Neural crest cell (in vitro differentiated cells): Measurements from ENCODE around the gene RDH8. TPM values are rescaled to one million over a fixed set of nuclear protein-coding genes. Genes with fewer than 3 reads are reported as not detected.

ENCODE experiments used
- DNase-seq: peaks from one replicate; pipeline ENCODE4 v3.0.0; 2021; ENCODE audit warnings: low read depth, mixed read lengths, low spot score
- H3K27ac Mint-ChIP-seq: one replicate; pipeline ENCODE4 v1.8.0; 2021; ENCODE audit warnings: mild to moderate bottlenecking, mixed read lengths; ENCODE audit not compliant: unreplicated experiment
- H3K27me3 Mint-ChIP-seq: 2 replicates; pipeline ENCODE4 v1.8.0; 2021; ENCODE audit warnings: low read depth, mild to moderate bottlenecking, mixed read lengths
- H3K36me3 Mint-ChIP-seq: 2 replicates; pipeline ENCODE4 v1.8.0; 2021; ENCODE audit warnings: low read depth, mild to moderate bottlenecking, mixed read lengths
- H3K4me1 Mint-ChIP-seq: 2 replicates; pipeline ENCODE4 v1.8.0; 2021; ENCODE audit warnings: mixed read lengths
- H3K4me3 Mint-ChIP-seq: one replicate; pipeline ENCODE4 v1.8.0; 2021; ENCODE audit warnings: mild to moderate bottlenecking, mixed read lengths
- H3K9me3 Mint-ChIP-seq: 2 replicates; pipeline ENCODE4 v1.8.0; 2021; ENCODE audit warnings: mixed read lengths
- CTCF ChIP-seq: fragments of 200-600 bp; sonication (generic); conservative IDR thresholded peaks from 2 replicates; pipeline ENCODE4 v1.5.0; 2021; ENCODE audit warnings: antibody characterized with exemption, mild to moderate bottlenecking
- total RNA-seq: library from RNA; stranded (reverse); gene quantifications from 2 replicates; pipeline ENCODE4 v1.2.1, GENCODE V29; 2021

The RDH8 gene
- total RNA-seq, 1 donor from 2014 or later = not detected

- Mint-ChIP-seq H3K4me3 (no peak overlapping the region), H3K27me3 (peaks cover 17% of the 10 kb centered on the region), H3K27ac (no peak overlapping the region), H3K36me3 (no peaks in the 10 kb centered on the region), H3K4me1 (no peaks in the 10 kb centered on the region), H3K9me3 (no peaks in the 10 kb centered on the region)
- no peak for DNase-seq
- TF ChIP-seq CTCF = no peak
Measured at GRCh38 chr19:10026744-10027143, 13.5 kb downstream of the RDH8 start.

DNA sequence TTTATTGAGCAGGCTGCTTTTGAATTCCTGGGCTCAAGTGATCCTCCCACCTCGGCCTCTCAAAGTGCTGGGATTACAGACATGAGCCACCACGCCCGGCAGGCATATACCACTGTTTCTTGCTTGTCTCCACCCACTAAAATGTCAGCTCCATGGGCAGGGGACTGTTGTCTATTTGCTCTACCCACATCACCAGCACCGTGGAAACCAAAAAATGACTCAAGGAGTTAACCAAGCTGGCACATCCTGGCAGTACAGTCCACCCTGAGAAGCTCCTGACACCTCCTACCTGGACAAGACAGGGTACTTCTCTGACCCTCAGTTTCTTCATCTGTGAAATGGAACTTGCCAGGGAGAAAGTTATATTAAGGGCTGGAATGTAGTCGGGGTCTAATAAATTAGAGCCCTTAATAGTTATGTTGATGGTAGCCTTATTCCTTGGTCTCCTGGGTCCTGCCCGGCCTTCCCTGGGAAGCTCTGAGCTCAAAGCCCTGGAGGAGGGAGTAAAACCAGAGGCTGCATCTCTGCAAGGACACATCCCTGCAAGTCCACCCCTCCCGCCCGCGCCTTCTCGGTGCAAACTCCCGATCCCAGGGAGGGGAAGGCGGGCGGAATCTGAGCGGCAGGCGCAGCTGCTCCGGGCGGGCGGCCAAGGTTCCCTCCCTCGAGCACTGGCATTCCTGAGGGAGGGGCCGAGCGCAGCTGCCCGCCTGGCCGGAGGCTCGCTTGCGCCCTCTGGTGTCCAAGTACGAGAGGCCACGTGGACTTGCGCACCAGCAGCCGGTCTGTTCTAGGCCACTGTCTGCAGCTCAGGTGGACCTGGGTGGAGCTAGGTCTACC lies 14.1 kb downstream of the RDH8 start:
- Mint-ChIP-seq H3K36me3 (no peaks in the 10 kb centered on the region), H3K9me3 (no peaks in the 10 kb centered on the region), H3K27me3 (peaks cover 22% of the 10 kb centered on the region), H3K27ac (no peak overlapping the region), H3K4me3 (no peak overlapping the region), H3K4me1 (no peaks in the 10 kb centered on the region)
- peak; percentile 92 for TF ChIP-seq CTCF
- DNase-seq = peak; percentile 98

- H3K4me1 Mint-ChIP-seq = no peaks in the 10 kb centered on the region
- DNase-seq = no peak
- TF ChIP-seq CTCF = no peak
- H3K4me3 Mint-ChIP-seq = no peak overlapping the region
- H3K36me3 Mint-ChIP-seq = no peaks in the 10 kb centered on the region
- H3K27me3 Mint-ChIP-seq = peaks cover 57% of the 10 kb centered on the region
- H3K27ac Mint-ChIP-seq = peak overlapping the region; percentile 9
- H3K9me3 Mint-ChIP-seq = no peaks in the 10 kb centered on the region
Measured at GRCh38 chr19:10033614-10034013, 20.3 kb downstream of the RDH8 start.

DNA sequence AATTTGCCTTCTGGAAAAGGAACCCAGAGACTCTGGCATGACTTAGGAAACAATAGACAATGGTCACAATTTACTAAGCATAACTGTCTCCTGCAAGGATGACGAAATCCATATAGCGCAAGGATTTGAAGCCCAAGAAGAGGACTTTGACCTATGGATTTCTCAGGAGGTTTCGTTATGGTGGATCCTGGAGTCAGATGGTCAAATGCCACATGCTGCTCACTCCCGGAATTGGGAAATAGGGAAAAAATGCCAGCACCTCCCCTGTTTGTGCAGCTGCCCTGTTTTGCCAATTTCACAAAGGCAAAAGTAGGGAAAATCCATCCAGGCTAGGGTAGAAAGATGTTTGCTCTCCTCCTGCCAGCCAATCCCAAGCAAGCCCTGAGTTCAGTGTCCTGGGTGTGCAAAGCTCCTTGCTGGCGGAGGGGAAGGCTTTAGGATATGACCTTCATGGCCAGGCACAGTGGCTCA lies 23.4 kb downstream of the RDH8 start:
- Mint-ChIP-seq H3K27ac (no peak overlapping the region), H3K36me3 (no peaks in the 10 kb centered on the region), H3K27me3 (peaks cover 75% of the 10 kb centered on the region), H3K4me1 (no peaks in the 10 kb centered on the region), H3K9me3 (no peaks in the 10 kb centered on the region), H3K4me3 (no peak overlapping the region)
- DNase-seq = no peak
- no peak for TF ChIP-seq CTCF

DNA sequence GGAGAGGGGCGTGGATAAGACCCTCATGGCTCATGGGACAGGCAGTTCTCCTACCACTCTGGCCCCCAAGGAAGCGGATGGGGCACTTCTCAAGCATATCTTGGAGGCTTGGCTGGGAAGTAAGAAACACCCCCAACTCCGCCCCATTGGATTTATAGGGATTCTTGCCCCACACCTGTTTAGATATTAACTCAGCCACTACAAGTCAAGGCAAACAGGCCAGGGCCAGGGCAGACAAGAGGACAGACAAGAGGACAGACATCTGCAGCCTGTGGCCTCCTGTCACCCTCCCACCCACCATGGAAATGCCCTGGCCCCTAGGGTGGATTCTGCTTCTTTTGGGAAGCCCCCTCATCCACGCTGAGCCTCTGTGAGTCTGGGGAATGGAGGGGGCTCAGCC lies 24.1 kb downstream of the RDH8 start:
- H3K27me3 Mint-ChIP-seq = peaks cover 76% of the 10 kb centered on the region
- no peak overlapping the region for H3K4me3 Mint-ChIP-seq

More for the DNA sequence above, 24.1 kb downstream of the RDH8 start:
- H3K36me3 Mint-ChIP-seq = no peaks in the 10 kb centered on the region
- no peak for DNase-seq
- no peaks in the 10 kb centered on the region for H3K9me3 Mint-ChIP-seq
- H3K27ac Mint-ChIP-seq = no peak overlapping the region
- H3K4me1 Mint-ChIP-seq = no peaks in the 10 kb centered on the region
- no peak for TF ChIP-seq CTCF
